Measurements from ENCODE around the gene CEACAM19.
"Not testable (repeated sequence)": the region's sequence is repeated elsewhere in the genome, so short reads cannot be mapped to it uniquely, and the experiment has no call there.

Gene CEACAM19, protein sequence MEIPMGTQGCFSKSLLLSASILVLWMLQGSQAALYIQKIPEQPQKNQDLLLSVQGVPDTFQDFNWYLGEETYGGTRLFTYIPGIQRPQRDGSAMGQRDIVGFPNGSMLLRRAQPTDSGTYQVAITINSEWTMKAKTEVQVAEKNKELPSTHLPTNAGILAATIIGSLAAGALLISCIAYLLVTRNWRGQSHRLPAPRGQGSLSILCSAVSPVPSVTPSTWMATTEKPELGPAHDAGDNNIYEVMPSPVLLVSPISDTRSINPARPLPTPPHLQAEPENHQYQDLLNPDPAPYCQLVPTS

DNA sequence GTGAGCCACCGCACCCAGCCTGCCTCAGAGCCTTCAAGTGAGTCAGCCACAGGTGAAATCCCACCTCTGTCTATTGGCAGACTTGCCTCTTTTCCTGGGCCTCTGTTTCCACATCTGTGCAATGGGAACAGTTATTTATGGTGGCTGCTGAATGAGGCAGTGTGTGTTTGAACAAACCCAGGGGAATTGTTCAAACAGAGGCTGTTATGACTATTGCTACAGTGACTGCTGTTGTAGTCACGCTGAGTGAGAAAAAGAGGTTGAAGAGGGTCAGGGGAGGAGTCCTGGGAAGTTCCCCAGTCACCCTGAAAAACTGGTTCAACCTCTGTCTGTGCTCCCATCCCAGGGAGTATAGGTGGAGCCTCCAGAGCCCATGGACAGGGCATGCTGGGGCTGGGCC, at the start of gene CEACAM19:
Gene CEACAM19, plus strand, starts transcription at position 83 of the 400 bp plus-strand sequence. CDS start 450 bp downstream, outside the sequence.
- no peak for DNase-seq

DNA sequence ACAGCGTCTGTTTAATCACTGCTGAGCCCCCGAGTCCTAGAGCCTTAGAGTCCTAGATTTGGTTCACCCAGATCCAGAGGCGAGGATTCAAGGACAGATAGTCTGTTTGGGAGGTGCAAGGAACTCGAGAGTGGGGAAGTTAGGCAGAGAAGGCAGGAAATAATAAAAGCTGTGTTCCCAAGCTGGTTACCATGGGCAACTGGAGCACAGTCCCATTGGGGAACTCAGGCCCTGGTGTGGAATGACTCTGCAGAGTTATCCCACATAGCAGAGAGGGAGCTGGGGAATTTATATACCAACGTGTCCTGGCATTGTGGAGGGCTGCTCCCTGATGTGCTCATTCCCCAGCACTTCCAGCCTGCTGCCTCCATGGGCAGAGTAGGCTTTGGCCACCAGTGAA, 48.2 kb upstream of the CEACAM19 start:
- no peak for DNase-seq

DNA sequence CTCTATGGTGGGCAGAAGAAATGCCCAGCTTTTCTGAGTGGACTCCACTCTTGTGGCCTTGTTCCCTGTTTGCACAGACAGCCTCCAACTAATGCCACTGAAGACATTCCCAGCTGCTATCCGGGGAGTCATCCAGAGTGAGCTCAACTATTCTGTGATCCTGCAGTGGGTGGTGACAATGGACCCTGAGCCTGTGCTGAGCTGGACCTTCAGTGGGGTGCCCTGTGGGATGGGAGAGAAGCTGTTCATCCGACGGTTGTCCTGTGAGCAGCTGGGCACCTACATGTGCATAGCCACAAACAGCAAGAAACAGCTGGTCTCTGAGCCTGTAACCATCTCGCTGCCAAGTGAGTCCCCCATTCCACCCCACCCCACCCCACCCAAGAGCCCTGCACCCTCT, 47.7 kb upstream of the CEACAM19 start:
- DNase-seq, result no peak

DNA sequence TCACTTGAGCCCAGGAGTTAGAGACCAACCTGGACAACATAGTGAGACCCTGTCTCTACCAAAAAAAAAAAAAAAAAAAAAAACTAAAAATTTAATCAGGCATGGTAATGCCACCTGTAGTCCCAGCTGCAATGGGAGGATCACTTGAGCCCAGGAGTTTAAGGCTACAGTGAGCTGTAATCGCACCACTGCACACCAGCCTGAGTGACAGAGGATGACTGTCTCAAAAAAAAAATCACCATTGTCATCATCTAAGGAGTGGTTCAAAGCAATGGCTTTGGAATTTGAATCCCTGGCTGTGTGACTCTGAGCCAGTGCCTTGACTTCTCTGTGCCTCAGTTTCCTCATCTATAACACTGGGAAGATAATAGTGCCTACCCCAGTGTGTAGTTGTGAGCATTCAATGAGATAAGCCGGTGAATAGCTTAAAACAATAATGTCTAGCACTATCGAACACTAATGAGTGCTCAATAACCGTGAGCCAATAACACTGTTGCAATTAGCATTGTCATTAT, 46.4 kb upstream of the CEACAM19 start:
- no peak for DNase-seq

DNA sequence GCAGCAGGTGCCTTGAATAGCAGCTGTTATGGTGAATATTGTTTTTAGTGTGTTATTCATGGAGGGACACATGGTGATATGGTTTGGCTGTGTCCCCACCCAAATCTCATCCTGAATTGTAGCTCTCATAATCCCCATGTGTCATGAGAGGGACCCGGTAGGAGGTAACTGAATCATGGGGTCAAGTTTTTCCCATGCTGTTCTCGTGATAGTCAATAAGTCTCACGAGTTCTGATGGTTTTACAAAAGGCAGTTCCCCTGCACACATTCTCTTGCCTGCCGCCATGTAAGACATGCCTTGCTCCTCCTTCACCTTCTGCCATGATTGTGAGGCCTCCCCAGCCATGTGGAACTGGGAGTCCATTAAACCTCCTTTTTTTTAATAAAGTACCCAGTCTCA, 45.6 kb upstream of the CEACAM19 start:
- not testable (repeated sequence) for DNase-seq

DNA sequence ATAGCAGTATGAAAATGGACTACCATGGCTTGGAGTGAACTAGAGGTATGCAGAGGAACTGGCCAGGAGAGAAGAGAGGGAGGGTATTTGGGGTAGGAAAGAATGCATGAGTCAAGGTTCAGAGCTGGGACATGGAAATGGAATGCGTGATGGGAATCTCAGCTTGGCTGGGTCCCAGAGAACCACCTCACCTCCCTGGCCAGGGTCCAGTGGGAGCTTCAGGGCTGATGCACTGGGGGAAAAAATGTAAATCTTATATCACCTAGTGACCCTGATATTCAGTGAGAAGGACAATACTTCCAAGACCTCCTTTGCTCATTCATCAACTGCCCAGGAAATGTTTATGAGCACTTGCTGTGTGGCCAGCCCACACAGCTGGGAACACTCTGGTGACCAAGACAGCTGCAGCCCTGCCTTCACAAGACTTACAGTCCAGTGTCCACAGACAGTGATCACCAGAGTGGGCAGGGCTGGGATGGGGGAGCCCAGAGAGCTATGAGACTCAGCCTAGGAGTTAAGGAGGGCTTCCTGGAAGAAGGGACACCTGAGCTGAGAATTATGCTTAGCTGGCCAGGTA, 45.1 kb upstream of the CEACAM19 start:
- no peak for DNase-seq

DNA sequence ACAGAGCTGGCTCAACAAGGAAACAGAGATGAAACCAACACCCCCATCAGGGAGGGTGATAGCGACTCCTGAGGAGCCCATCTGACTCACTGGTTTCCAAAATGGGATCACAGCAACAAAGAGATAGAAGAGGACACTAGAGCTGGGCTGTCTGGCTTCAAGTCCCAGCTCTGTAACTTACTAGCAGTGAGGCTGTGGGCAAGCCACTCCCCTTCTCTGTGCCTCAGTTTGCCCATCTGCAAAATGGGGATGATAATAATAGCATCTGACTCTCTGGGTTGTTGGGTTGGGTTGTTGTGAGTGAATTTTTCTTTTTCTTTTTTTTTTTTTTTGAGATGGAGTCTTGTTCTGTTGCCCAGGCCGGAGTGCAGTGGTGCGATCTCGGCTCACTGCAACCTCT, 43.7 kb upstream of the CEACAM19 start:
- DNase-seq, result no peak

DNA sequence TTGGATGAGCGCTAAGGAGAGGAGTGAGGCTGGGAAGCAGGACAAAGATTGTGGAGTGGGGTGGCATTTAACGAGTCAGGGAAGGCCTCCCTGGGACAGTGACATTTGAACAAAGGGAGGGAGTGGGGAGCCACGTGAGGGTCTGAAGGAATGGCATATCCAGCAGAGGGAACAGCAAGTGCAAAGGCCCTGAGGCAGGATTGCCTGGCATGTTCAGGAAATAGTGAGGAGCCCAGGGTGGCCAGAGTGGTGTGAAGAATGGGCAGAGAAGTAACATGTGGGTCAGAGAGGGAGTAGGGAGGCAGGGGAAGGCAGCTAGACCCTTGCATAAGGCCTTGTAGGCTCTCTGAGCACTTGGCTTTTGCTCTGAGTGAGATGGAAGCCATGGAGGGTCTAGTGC, 42.5 kb upstream of the CEACAM19 start:
- DNase-seq, result no peak

DNA sequence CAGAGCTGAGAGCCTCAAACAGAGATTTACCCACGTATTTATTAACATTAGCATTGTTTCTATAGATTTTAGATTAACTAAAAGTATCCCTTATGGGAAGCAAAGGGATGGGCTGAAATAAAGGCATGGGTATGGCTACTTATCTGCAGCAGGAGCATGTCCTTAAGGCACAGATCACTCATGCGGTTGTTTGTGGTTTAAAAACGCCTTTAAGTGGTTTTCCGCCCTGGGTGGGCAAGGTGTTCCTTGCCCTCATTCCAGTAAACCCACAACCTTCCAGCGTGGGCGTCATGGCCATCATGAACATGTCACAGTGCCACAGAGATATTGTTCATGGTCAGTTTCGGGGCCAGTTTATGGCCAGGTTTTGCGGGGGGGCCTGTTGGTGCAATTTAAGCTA, 39.7 kb upstream of the CEACAM19 start:
- not testable (repeated sequence) for DNase-seq

DNA sequence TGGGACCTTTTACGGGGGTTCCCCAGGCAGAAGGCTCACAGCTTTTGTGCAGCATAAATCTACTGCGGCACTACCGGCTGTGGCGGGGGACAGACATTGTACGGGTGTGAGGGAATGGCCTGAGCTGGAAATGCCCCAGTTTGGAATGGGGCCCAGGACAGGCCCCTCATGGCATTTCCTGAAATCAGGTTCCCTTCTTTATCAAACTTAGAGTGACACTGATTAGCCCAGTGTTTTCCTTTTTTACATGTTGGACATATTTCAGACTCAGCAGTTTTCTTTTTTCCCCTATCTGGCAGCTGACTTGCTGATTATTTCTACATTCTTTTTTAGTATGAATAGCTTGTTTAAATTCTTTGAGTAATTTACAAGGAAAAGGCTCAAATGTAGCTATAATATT, 37.2 kb upstream of the CEACAM19 start:
- not testable (repeated sequence) for DNase-seq

DNA sequence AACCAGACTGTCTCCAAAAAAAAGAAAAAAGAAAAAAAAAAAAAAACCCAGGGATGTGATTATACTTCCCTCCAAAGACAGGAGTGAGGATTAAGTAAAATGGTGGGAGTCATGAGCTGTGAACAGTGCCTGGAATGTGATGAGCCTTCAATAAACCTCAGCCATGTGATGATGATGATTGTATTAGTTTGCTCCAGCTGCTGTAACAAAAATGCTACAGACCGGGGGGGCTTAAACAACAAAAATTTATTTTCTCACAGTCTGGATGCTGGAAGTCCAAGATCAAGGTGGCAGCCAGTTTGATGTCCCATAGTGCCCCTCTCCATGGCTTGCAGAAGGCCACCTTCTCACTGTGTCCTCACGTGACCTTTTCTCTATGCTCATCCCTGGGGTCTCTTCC, 36.5 kb upstream of the CEACAM19 start:
- no peak for DNase-seq

DNA sequence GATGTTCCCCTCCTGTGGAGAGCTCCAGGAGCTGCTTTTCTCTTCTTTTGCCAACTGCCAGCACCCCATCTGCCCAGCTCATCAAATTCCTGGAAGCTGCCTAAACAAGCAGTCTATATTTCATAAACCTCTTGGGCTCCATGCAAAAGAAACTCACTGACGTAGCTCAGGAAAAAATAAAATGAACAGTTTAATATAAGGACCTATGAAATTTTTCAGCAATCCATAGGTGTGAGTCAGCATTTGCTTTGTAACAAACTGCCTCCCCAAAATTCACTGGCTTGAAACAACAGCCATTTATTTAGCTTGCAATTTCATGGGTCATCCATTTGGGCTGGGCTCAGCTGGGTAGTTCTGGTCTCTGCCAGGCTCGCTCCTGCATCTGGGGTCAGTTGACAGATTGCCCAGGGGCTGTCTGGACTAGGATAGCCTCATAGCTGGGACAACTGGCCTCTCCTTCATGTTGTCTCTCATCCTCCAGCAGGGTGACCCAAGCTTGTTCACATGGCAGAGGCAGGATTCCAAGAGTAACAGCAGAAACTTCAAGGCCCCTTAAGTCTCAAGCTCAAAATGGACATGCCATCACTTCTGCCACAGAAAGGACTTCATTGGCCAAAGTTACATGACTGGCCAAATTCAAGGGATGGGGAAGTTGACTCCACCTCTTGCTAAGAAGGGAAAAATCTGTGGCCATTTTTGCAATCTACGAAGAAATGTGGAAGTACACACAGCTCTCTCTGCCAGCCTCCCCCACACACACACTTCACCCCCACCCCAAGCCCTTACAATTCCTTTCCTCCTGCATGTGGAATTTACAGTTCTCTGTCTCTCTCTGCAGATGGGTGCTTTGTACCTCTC, 35.5 kb upstream of the CEACAM19 start:
- DNase-seq, result no peak

DNA sequence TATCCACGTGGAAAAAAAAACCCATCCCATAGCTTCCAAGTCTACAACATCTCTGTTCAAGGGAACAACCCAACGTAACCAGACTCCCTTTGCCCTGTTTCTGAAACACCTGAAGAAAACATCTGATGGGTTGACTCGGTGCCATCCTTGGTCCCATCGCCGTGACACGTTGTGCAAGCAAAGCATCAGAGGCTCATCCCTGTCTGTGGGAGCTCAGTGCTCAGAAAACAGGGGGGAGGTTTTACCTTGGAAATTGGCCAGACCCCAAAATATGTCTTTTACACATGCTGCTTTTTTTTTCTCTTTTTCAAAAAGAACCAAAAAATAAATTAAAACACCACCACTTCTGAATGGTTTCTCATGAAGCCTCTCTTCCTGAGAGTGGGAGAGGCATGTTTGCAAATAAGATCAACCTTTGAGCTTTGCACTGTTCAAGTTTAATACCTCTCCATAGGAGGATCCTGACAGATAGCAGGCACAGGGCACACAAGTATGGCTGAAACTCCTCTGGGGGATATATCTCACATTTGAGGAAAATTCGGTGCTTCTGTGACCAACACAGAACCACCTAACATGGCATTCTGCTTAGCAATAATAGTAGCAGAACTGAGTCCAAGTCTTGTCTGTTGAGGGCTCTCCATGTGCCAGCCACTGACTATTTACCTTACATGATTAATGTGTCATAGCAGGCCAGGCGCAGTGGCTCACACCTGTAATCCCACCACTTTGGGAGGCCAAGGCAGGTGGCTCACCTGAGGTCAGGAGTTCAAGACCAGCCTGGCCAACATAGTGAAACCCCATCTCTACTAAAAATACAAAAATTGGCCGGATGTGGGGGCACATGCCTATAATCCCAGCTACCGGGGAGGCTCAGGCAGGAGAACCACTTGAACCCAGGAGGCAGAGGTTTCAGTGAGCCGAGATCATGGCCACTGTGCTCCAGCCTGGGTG, 34.6 kb upstream of the CEACAM19 start:
- DNase-seq, result no peak

DNA sequence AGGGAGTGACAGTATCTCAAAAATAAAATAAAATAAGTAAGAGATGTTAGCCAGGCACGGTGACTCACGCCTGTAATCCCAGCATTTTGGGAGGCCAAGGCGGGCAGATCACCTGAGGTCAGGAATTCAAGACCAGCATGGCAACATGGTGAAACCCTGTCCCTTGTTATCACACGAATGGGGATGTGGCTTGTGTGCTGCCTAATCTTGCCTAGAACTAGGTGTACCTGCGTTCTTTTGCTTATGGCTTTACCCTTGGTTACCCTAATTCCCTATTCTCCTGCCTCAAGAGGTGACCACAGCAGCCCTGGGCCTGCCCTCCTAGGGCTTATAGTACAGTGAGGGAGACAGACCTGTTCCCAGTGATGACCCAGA, 33.9 kb upstream of the CEACAM19 start:
- DNase-seq, result no peak

DNA sequence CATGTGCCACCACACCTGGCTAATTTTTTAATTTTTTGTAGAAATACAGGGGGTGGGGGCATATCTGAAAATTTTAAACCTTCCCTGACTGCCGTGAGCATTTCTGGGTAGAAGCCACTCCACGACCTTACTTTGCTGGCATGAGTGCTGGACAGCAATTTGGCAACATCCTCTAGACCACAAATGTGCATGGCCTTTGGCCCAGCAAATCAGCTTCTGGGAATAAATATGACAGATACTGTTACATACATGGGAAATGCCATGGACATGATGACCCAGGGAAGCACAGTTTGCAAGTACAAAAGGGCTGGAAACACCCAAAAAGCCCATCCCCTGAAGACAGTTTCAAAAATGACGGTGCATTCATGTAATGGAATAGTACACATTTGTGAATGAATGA, 30.8 kb upstream of the CEACAM19 start:
- DNase-seq, result no peak

DNA sequence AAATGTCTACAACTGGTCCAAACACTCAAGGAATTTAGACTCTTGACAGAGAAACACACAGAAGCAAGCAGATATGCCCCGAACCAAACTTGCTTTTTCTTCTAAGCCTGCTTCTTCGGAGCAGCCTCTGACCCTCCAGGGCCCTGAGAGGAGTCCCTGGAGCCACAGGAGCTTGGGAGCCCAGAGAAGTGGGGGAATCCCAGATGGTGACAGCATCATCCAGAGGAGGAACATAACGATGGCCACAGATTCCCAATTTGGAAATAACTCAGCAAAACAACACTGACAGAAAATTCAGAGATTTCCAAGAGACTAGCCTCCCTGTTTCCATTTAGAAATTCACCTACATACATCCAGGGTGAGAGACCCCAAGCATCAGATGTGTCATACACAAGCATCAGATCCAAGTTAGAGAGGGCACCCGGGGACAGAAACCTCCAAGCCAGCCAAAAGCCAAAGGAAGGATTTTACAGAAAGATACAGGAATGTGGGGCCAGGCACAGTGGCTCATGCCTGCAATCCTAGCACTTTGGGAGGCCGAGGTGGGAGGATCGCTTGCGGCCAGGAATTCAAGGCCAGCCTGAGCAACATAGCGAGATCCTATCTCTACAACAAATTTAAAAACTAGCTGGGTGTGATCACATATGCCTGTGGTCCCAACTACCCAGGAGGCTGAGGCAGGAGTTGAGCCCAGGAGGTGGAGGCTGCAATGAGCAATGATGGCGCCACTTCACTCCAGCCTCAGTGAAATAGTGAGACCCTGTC, 29.6 kb upstream of the CEACAM19 start:
- no peak for DNase-seq

DNA sequence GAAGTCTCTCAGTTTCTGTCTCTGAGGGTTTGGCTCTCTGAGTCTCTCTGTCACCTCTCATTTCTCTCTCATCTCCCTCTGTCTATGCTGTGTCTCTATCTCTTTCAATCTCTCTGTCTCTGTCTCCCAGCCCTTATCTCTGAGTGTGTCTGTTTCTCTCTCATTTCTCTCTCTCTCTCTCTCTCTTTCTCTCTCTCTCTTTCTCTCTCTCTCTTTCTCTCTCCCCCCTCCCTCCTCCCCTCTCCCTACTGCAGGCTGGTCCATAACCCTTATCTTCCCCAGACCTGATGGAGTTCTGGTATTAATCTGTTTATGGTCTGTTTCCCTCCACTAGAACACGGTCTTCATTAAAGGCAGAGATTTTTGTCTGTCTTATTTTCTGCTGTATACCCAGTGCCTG, 28.9 kb upstream of the CEACAM19 start:
- DNase-seq, result no peak

DNA sequence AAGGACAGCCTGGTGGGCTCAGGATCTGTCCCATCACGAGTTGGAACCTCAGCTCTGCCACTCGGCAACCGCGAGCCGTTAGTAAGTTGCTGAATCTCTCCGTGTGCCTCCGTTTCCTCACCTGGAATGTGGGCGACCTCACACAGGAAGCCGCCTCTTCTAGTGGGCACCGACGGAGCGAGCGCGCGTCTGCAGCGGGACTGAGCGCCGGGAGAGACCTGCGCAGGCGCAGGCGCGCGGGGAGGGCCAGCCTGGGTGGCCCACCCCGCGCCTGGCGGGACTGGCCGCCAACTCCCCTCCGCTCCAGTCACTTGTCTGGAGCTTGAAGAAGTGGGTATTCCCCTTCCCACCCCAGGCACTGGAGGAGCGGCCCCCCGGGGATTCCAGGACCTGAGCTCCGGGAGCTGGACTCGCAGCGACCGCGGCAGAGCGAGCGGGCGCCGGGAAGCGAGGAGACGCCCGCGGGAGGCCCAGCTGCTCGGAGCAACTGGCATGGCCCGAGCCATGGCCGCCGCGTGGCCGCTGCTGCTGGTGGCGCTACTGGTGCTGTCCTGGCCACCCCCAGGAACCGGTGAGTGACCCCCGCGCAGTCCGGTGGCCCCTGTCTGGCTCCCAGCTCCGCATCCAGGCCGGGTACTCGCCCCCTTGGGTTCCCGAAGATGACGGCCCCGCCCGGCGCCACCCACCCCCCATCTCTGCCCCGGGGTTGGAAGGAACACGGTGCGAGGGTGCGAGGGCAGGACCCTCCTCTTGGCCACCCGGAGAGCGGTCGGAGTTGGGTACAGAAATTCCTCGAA, 27.5 kb upstream of the CEACAM19 start, which contains the start of gene PVR:
Gene PVR, plus strand, starts transcription at position 306 of the 797 bp plus-strand sequence. Its CDS starts 187 bp downstream, at position 493.
- DNase-seq, result peak; percentile 65

DNA sequence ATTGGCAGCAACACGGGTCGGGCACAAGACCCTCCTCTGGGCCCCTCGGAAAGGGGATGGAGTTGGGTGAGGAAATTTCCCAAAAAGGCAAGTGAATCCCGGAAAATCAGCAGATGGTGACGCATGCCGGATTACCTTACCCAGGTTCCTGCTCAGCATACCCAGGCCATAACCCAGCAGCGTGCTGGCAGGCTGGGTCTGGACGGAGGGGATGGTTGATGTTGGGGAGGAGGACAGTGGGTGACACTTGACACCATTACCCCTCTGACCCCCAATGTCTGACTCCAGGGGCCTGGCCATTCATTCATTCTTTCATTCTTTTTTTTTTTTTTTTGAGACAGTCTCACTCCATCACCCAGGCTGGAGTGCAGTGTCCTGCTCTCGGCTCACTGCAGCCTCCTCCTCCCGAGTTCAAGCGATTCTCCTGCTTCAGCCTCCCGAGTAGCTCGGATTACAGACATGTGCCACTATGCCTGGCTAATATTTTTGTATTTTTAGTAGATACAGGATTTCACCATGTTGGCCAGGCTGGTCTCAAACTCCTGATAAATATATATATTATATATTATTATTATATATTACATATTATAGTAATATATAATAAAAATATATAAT, 26.8 kb upstream of the CEACAM19 start:
- no peak for DNase-seq

DNA sequence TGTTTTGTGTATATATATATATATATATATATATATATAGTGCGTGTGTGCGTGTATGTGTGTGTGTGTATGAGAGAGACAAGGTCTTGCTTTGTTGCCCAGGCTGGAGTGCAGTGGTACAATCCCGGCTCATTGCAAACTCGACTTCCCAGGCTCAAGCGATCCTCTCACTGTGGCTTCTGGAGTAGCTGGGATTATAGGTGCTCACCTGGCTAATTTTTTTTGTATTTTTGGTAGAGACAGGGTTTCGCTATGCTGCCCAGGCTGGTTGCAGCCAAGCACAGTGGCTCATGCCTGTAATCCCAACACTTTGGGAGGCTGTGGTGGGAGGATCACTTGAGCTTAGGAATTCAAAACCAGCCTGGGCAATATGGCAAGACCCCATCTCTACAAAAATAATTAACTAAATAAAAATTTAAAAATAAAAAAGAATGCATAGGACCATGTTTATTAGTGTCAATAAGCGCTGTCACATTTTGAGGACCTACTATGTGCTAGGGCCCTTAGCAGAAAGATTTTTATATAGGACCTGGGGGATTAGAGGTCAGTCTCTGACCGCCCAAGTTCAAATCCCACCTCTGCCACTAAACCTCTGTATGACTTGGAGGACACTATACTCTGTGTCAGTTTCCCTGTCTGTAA, 25.8 kb upstream of the CEACAM19 start:
- no peak for DNase-seq
